ENCODE results near the gene KRTAP4-9. TPM values are rescaled to one million over a fixed set of nuclear protein-coding genes. Genes with fewer than 3 reads are reported as not detected.
"Not testable (repeated sequence)": the region's sequence is repeated elsewhere in the genome, so short reads cannot be mapped to it uniquely, and the experiment has no call there.

The KRTAP4-9 gene
- total RNA-seq (ENCODE audit: low replicate concordance) = not detected in 2 replicates

GRCh38 chr17:41105347-41105746, at the start of gene KRTAP4-9:
Gene KRTAP4-9, plus strand, starts transcription at chr17:41105389. Its CDS starts 0 bp downstream, at chr17:41105389.
- DNase-seq (ENCODE audit: low read depth); H3K4me3 ChIP-seq (ENCODE audit: low read depth, low read length): not testable (repeated sequence)

GRCh38 chr17:41057547-41057946, 47.6 kb upstream of the KRTAP4-9 start:
- no peak for TF ChIP-seq CTCF (IDR thresholded peaks at IDR 0.05; ENCODE audit: insufficient read depth, low read length)
- DNase-seq (ENCODE audit: low read depth) = no peak
- H3K4me3 ChIP-seq (ENCODE audit: low read depth, low read length) = no peak overlapping the region

- DNase-seq (ENCODE audit: low read depth) = no peak
- no peak overlapping the region for H3K4me3 ChIP-seq (ENCODE audit: low read depth, low read length)
- no peak for TF ChIP-seq CTCF (IDR thresholded peaks at IDR 0.05; ENCODE audit: insufficient read depth, low read length)
Measured at GRCh38 chr17:41058741-41059140, 46.4 kb upstream of the KRTAP4-9 start.

- H3K4me3 ChIP-seq (ENCODE audit: low read depth, low read length) = not testable (repeated sequence)
- peak; percentile 78 for DNase-seq (ENCODE audit: low read depth)
Measured at GRCh38 chr17:41059276-41060051, 45.7 kb upstream of the KRTAP4-9 start.

- DNase-seq (ENCODE audit: low read depth) = peak; percentile 88
- TF ChIP-seq CTCF (IDR thresholded peaks at IDR 0.05; ENCODE audit: insufficient read depth, low read length) = no peak
- no peak within 1 kb of the TSS for H3K4me3 ChIP-seq (ENCODE audit: low read depth, low read length)
Measured at GRCh38 chr17:41060052-41060604, 45.1 kb upstream of the KRTAP4-9 start, which contains the start of gene KRTAP2-3. Gene KRTAP2-3, minus strand, starts transcription at chr17:41060114. Its CDS starts 64 bp downstream, at chr17:41060050.

GRCh38 chr17:41061964-41062363, 43.2 kb upstream of the KRTAP4-9 start:
- H3K4me3 ChIP-seq (ENCODE audit: low read depth, low read length) = no peak overlapping the region
- DNase-seq (ENCODE audit: low read depth) = peak; percentile 92
- TF ChIP-seq CTCF (IDR thresholded peaks at IDR 0.05; ENCODE audit: insufficient read depth, low read length) = no peak

GRCh38 chr17:41063449-41063848, 41.7 kb upstream of the KRTAP4-9 start:
- DNase-seq (ENCODE audit: low read depth) = no peak
- no peak for TF ChIP-seq CTCF (IDR thresholded peaks at IDR 0.05; ENCODE audit: insufficient read depth, low read length)
- H3K4me3 ChIP-seq (ENCODE audit: low read depth, low read length) = no peak overlapping the region
